Mesenchymal stem cell (in vitro differentiated cells and primary cell): ENCODE data around the gene SEMA6C.

ENCODE experiments used
- DNase-seq: peaks from one replicate; pipeline ENCODE4 v3.0.0-alpha.2; 2013
- H2AFZ ChIP-seq: one replicate; pipeline ENCODE4 v1.6.1; 2013; ENCODE audit warnings: low read depth, mild to moderate bottlenecking, control low read depth, inconsistent platforms, low read length, moderate library complexity
- H2AK5ac ChIP-seq: 2 replicates; pipeline ENCODE4 v1.6.1; 2013; ENCODE audit warnings: low read length, moderate library complexity, mild to moderate bottlenecking, inconsistent platforms; ENCODE audit not compliant: severe bottlenecking
- H2BK120ac ChIP-seq: one replicate; pipeline ENCODE4 v1.6.1; 2013; ENCODE audit warnings: low read depth, mild to moderate bottlenecking, inconsistent platforms, low read length, moderate library complexity
- H2BK12ac ChIP-seq, 2 experiments: one replicate each; pipeline ENCODE4 v1.6.1; 2013; ENCODE audit warnings: inconsistent platforms in 2 of 2, low read length in 2 of 2, mild to moderate bottlenecking in 2 of 2, moderate library complexity in 2 of 2, control low read depth in 1 of 2
- H2BK15ac ChIP-seq: one replicate; pipeline ENCODE4 v1.6.1; 2013; ENCODE audit warnings: mild to moderate bottlenecking, low read depth, inconsistent platforms; ENCODE audit not compliant: poor library complexity, severe bottlenecking
- H2BK5ac ChIP-seq: 2 replicates; pipeline ENCODE4 v1.6.1; 2013; ENCODE audit warnings: low read depth, mild to moderate bottlenecking, low read length, control low read depth, inconsistent platforms; ENCODE audit not compliant: poor library complexity, severe bottlenecking
- H3K14ac ChIP-seq, 2 experiments: one replicate each; pipeline ENCODE4 v1.6.1; 2013; ENCODE audit warnings: inconsistent platforms in 2 of 2, low read length in 2 of 2, control low read depth in 1 of 2, mild to moderate bottlenecking in 1 of 2, moderate library complexity in 1 of 2
- H3K18ac ChIP-seq, 2 experiments: one replicate each; pipeline ENCODE4 v1.6.1; 2013; ENCODE audit warnings: inconsistent platforms in 2 of 2, low read length in 2 of 2, control low read depth in 1 of 2, low read depth in 1 of 2, mild to moderate bottlenecking in 1 of 2
- H3K23ac ChIP-seq, 2 experiments: one replicate each; pipeline ENCODE4 v1.6.1; 2013; ENCODE audit warnings: inconsistent platforms in 2 of 2, low read length in 2 of 2, mild to moderate bottlenecking in 2 of 2, moderate library complexity in 2 of 2, control low read depth in 1 of 2
- H3K27ac ChIP-seq: 2 replicates; pipeline ENCODE4 v1.5.1; 2013; ENCODE audit warnings: mild to moderate bottlenecking, moderate library complexity, low read length, control low read depth, inconsistent platforms; ENCODE audit not compliant: poor library complexity, severe bottlenecking
- H3K27me3 ChIP-seq, 2 experiments: 2 replicates each; pipeline versions ENCODE4 v1.6.1 to v1.7.0; 2013; ENCODE audit warnings: low read length in 2 of 2, mild to moderate bottlenecking in 2 of 2, moderate library complexity in 2 of 2, control low read depth in 1 of 2, inconsistent platforms in 1 of 2; ENCODE audit not compliant: control insufficient read depth in 1 of 2, insufficient read depth in 1 of 2
- H3K36me3 ChIP-seq, 2 experiments: 2 replicates each; pipeline versions ENCODE4 v1.6.1 to v1.7.0; 2013; ENCODE audit warnings: low read length in 2 of 2, control low read depth in 1 of 2, inconsistent platforms in 1 of 2, low read depth in 1 of 2, mild to moderate bottlenecking in 1 of 2; ENCODE audit not compliant: insufficient read depth in 2 of 2, control insufficient read depth in 1 of 2
- H3K4ac ChIP-seq, 2 experiments: one replicate each; pipeline ENCODE4 v1.6.1; 2013; ENCODE audit warnings: inconsistent platforms in 2 of 2, low read length in 2 of 2, mild to moderate bottlenecking in 2 of 2, moderate library complexity in 2 of 2, control low read depth in 1 of 2, low read depth in 1 of 2
- H3K4me1 ChIP-seq: 2 replicates; pipeline ENCODE4 v1.6.1; 2013; ENCODE audit warnings: low read depth, low read length, control low read depth; ENCODE audit not compliant: control insufficient read depth, insufficient read depth
- H3K4me2 ChIP-seq: 2 replicates; pipeline ENCODE4 v1.6.1; 2013; ENCODE audit warnings: low read length, mild to moderate bottlenecking, inconsistent platforms; ENCODE audit not compliant: poor library complexity, severe bottlenecking
- H3K4me3 ChIP-seq, 2 experiments: 2 replicates each; pipeline versions ENCODE4 v1.5.1 to v1.7.0; 2013; ENCODE audit warnings: low read length in 2 of 2, mild to moderate bottlenecking in 2 of 2, control low read depth in 1 of 2, low read depth in 1 of 2; ENCODE audit not compliant: insufficient read depth in 1 of 2
- H3K79me1 ChIP-seq: replicated peaks from 2 replicates; pipeline ENCODE4 v1.6.1; 2013; ENCODE audit warnings: mild to moderate bottlenecking, control low read depth, low read length, inconsistent platforms; ENCODE audit not compliant: poor library complexity, severe bottlenecking
- H3K9ac ChIP-seq: 2 replicates; pipeline ENCODE4 v1.7.0; 2013; ENCODE audit warnings: mild to moderate bottlenecking, low read length, moderate library complexity
- H3K9me3 ChIP-seq: 2 replicates; pipeline ENCODE4 v1.7.0; 2013; ENCODE audit warnings: mild to moderate bottlenecking, low read length; ENCODE audit not compliant: control insufficient read depth
- H4K8ac ChIP-seq: one replicate; pipeline ENCODE4 v1.6.1; 2013; ENCODE audit warnings: inconsistent platforms, mild to moderate bottlenecking, low read length, moderate library complexity
- H4K91ac ChIP-seq: one replicate; pipeline ENCODE4 v1.6.1; 2013; ENCODE audit warnings: mild to moderate bottlenecking, low read length, inconsistent platforms
- WGBS: methylation state at CpG from one replicate; pipeline ENCODE4 v1.1.7; 2013; ENCODE audit warnings: mixed read lengths; 5-methylcytosine and 5-hydroxymethylcytosine counted together

SEMA6C gene

GRCh38 chr1:151137789-151138188, 8.6 kb downstream of the SEMA6C start:
- Histone ChIP-seq H2BK12ac (no peak overlapping the region), H3K18ac (no peak overlapping the region), H2AFZ (no peak overlapping the region), H3K23ac (no peak overlapping the region), H2AK5ac (no peak overlapping the region), H3K27ac (no peak overlapping the region), H2BK15ac (no peak overlapping the region), H3K9me3 (no peaks in the 10 kb centered on the region), H3K36me3 (peaks cover 6 to 64% of the 10 kb centered on the region in 2 experiments), H4K8ac (no peak overlapping the region), H3K4ac (no peak overlapping the region), H3K27me3 (no peaks in the 10 kb centered on the region), H2BK120ac (no peak overlapping the region), H3K79me1 (no peaks in the 10 kb centered on the region), H4K91ac (no peak overlapping the region), H3K4me1 (peaks cover 3% of the 10 kb centered on the region), H3K4me3 (no peak overlapping the region), H3K14ac (no peak overlapping the region), H3K9ac (no peak overlapping the region), H2BK5ac (no peak overlapping the region), H3K4me2 (no peak overlapping the region)
- no peak for DNase-seq
- WGBS = 82% methylated on average over 5 of the region's 7 CpGs

DNA sequence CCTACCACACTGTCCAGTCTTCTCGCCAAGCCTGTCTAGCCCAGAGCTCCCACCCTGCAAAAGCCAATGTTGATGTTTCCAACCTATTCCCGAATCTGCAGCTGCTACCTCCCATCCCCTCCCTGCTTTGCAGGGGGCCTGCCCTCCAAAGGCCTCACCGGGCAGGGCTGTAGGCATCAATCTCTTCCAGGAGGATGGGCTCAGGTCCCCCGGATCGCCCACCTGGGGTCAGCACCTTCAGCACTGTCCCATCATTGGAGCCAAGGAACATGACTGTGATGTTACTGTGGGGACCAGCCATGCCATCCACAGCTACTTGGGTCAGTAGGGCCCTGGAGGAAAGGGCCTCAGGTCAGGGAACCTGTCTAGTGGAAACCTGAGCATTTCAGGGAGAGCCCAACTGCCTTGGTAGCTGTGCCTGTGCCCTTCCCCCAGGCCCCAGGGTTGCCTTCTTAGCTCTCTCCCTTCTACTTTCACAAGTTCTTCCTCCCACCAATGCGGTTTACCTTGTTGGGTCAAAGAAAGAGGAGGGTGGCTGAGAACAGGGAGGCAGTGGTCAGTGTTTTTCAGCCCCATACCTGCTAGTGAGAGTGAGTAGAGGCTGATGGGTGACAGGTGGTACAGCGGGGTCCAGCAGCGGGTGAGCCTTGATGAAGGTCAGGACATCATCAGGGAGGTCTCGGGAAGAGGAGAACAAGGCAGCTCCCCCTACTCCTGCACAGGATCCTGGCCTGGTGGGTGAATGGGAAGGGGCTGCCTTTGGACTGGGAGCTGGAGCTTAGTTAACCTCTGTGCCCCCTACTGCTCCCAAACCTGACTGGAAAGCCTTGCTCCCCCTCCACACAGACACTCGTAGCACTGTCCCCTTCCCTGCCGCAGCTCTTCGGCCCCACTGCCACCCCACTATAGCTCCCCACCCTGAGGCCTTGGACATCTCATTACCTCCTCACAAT, 10.7 kb downstream of the SEMA6C start:
- Histone ChIP-seq H3K36me3 (peaks cover 6 to 67% of the 10 kb centered on the region in 2 experiments), H2BK15ac (no peak overlapping the region), H4K8ac (no peak overlapping the region), H3K9me3 (no peaks in the 10 kb centered on the region), H2BK120ac (no peak overlapping the region), H3K4me3 (no peak overlapping the region), H2BK12ac (no peak overlapping the region), H3K9ac (no peak overlapping the region), H3K18ac (no peak overlapping the region), H2AK5ac (no peak overlapping the region), H3K79me1 (no peaks in the 10 kb centered on the region), H3K27me3 (peaks cover 0 to 17% of the 10 kb centered on the region in 2 experiments), H3K27ac (no peak overlapping the region), H4K91ac (no peak overlapping the region), H3K4me1 (peaks cover 7% of the 10 kb centered on the region), H3K4ac (no peak overlapping the region), H2BK5ac (no peak overlapping the region), H3K4me2 (no peak overlapping the region), H2AFZ (no peak overlapping the region), H3K23ac (no peak overlapping the region), H3K14ac (no peak overlapping the region)
- no peak for DNase-seq
- 89% methylated on average over 12 of the region's 12 CpGs for whole genome bisulfite sequencing

- WGBS = 96% methylated on average over 7 of the region's 7 CpGs
- no peak for DNase-seq
- Histone ChIP-seq H2BK12ac (no peak overlapping the region), H2BK120ac (no peak overlapping the region), H2BK5ac (no peak overlapping the region), H3K79me1 (no peaks in the 10 kb centered on the region), H2AFZ (no peak overlapping the region), H3K4me2 (no peak overlapping the region), H3K4me3 (no peak overlapping the region), H3K9ac (no peak overlapping the region), H3K36me3 (peaks cover 6 to 67% of the 10 kb centered on the region in 2 experiments), H3K4ac (no peak overlapping the region), H4K91ac (no peak overlapping the region), H3K14ac (no peak overlapping the region), H3K27ac (no peak overlapping the region), H3K27me3 (peaks cover 0 to 21% of the 10 kb centered on the region in 2 experiments), H3K9me3 (no peaks in the 10 kb centered on the region), H3K18ac (no peak overlapping the region), H3K4me1 (peaks cover 7% of the 10 kb centered on the region), H2BK15ac (no peak overlapping the region), H2AK5ac (no peak overlapping the region), H3K23ac (no peak overlapping the region), H4K8ac (no peak overlapping the region)
Observed at GRCh38 chr1:151134991-151135390, 11.4 kb downstream of the SEMA6C start.

GRCh38 chr1:151134396-151134795, 12.0 kb downstream of the SEMA6C start:
- Histone ChIP-seq H2BK15ac (no peak overlapping the region), H3K4me1 (peaks cover 7% of the 10 kb centered on the region), H3K9me3 (no peaks in the 10 kb centered on the region), H4K8ac (no peak overlapping the region), H3K4ac (no peak overlapping the region), H3K18ac (no peak overlapping the region), H3K27ac (no peak overlapping the region), H2BK120ac (no peak overlapping the region), H3K9ac (no peak overlapping the region), H2AFZ (no peak overlapping the region), H2BK12ac (no peak overlapping the region), H3K27me3 (peaks cover 0 to 24% of the 10 kb centered on the region in 2 experiments), H4K91ac (no peak overlapping the region), H3K79me1 (no peaks in the 10 kb centered on the region), H3K4me3 (no peak overlapping the region), H3K4me2 (no peak overlapping the region), H2AK5ac (no peak overlapping the region), H3K36me3 (peaks cover 6 to 62% of the 10 kb centered on the region in 2 experiments), H3K23ac (no peak overlapping the region), H2BK5ac (no peak overlapping the region), H3K14ac (no peak overlapping the region)
- WGBS = 86% methylated on average over 3 of the region's 3 CpGs
- no peak for DNase-seq
